ENCODE results near the gene ZNF580. TPM values are rescaled to one million over a fixed set of nuclear protein-coding genes. Genes with fewer than 3 reads are reported as not detected.

Gene ZNF580
- total and polyA plus RNA-seq, 3 experiments from 2014 or later: 15.2 to 41.3 (median 39.6) TPM

- H3K9me3 Mint-ChIP-seq: no peaks in the 10 kb centered on the region
- H3K4me3 Mint-ChIP-seq: no peak overlapping the region
- H3K27me3 ChIP-seq (ENCODE audit: insufficient read depth, low read length, poor library complexity, severe bottlenecking): no peaks in the 10 kb centered on the region
- no peaks in the 10 kb centered on the region for H3K9me3 ChIP-seq (ENCODE audit: low read length)
- no peak overlapping the region for H3K27ac ChIP-seq (ENCODE audit: low read depth, low read length)
- peaks cover 0 to 1% of the 10 kb centered on the region in 2 donors for H3K27me3 Mint-ChIP-seq
- H3K4me1 Mint-ChIP-seq: peaks cover 46 to 82% (median 53%) of the 10 kb centered on the region in 3 donors
- peaks cover 9 to 75% (median 19%) of the 10 kb centered on the region in 3 donors for H3K36me3 Mint-ChIP-seq
- H3K4me3 ChIP-seq (ENCODE audit: low read length): no peak overlapping the region
- H3K36me3 ChIP-seq (ENCODE audit: insufficient read depth, low read length): peaks cover 59% of the 10 kb centered on the region
- DNase-seq: no peak
- CTCF ChIA-PET: no interaction called here
- H3K4me1 ChIP-seq (ENCODE audit: insufficient read depth, low read length): peaks cover 38% of the 10 kb centered on the region
- peak overlapping the region in 1 of 8 donors; percentile 11 for H3K27ac Mint-ChIP-seq
- POLR2A ChIA-PET: no interaction called here
Measured at GRCh38 chr19:55660991-55661390, 20.2 kb downstream of the ZNF580 start.

GRCh38 chr19:55661826-55662225 lies 21.0 kb downstream of the ZNF580 start:
- no peaks in the 10 kb centered on the region for H3K9me3 Mint-ChIP-seq
- H3K36me3 Mint-ChIP-seq: peaks cover 9 to 80% (median 19%) of the 10 kb centered on the region in 3 donors
- H3K27me3 Mint-ChIP-seq: peaks cover 0 to 1% of the 10 kb centered on the region in 2 donors
- POLR2A ChIA-PET: no interaction called here
- Histone ChIP-seq H3K4me3 (ENCODE audit: low read length) (no peak overlapping the region), H3K27ac (ENCODE audit: low read depth, low read length) (no peak overlapping the region), H3K27me3 (ENCODE audit: insufficient read depth, low read length, poor library complexity, severe bottlenecking) (no peaks in the 10 kb centered on the region), H3K36me3 (ENCODE audit: insufficient read depth, low read length) (peaks cover 67% of the 10 kb centered on the region), H3K9me3 (ENCODE audit: low read length) (no peaks in the 10 kb centered on the region), H3K4me1 (ENCODE audit: insufficient read depth, low read length) (peaks cover 30% of the 10 kb centered on the region)
- peak overlapping the region in 6 of 8 donors; percentile 1 to 80 (median 23) for H3K27ac Mint-ChIP-seq
- CTCF ChIA-PET: no interaction called here
- H3K4me1 Mint-ChIP-seq: peaks cover 37 to 82% (median 45%) of the 10 kb centered on the region in 3 donors
- no peak for DNase-seq
- H3K4me3 Mint-ChIP-seq: peak overlapping the region in 2 of 7 donors; percentile 13 to 44

- Histone ChIP-seq H3K4me1 (ENCODE audit: insufficient read depth, low read length) (peaks cover 9% of the 10 kb centered on the region), H3K27ac (ENCODE audit: low read depth, low read length) (no peak overlapping the region), H3K9me3 (ENCODE audit: low read length) (no peaks in the 10 kb centered on the region), H3K4me3 (ENCODE audit: low read length) (no peak overlapping the region), H3K27me3 (ENCODE audit: insufficient read depth, low read length, poor library complexity, severe bottlenecking) (no peaks in the 10 kb centered on the region), H3K36me3 (ENCODE audit: insufficient read depth, low read length) (peaks cover 87% of the 10 kb centered on the region)
- H3K27ac Mint-ChIP-seq: peak overlapping the region in 2 of 8 donors; percentile 48 to 66
- ChIA-PET CTCF (interaction anchor here (1.5 kb wide), 1 partner anchor 10 kb away, joined by 5 read pairs; no protein-coding TSS in a partner anchor), POLR2A (interaction anchor here (0.7 kb wide), 1 partner anchor 17 kb away, joined by 3 read pairs; no protein-coding TSS in a partner anchor)
- H3K36me3 Mint-ChIP-seq: peaks cover 9 to 87% (median 20%) of the 10 kb centered on the region in 3 donors
- H3K9me3 Mint-ChIP-seq: no peaks in the 10 kb centered on the region
- no peak for DNase-seq
- no peak overlapping the region for H3K4me3 Mint-ChIP-seq
- peaks cover 20 to 72% (median 27%) of the 10 kb centered on the region in 3 donors for H3K4me1 Mint-ChIP-seq
- peaks cover 0 to 1% of the 10 kb centered on the region in 2 donors for H3K27me3 Mint-ChIP-seq
Measured at GRCh38 chr19:55663846-55664536, 23.2 kb downstream of the ZNF580 start.

GRCh38 chr19:55666343-55667005 lies 25.7 kb downstream of the ZNF580 start:
- no peaks in the 10 kb centered on the region for H3K27me3 ChIP-seq (ENCODE audit: insufficient read depth, low read length, poor library complexity, severe bottlenecking)
- ChIA-PET POLR2A (no interaction called here), CTCF (interaction anchor here (2.9 kb wide), 1 partner anchor 13 kb away, joined by 12 read pairs; the partner anchor contains the start of gene U2AF2)
- DNase-seq: no peak
- H3K27ac ChIP-seq (ENCODE audit: low read depth, low read length): no peak overlapping the region
- peaks cover 16% of the 10 kb centered on the region for H3K4me1 ChIP-seq (ENCODE audit: insufficient read depth, low read length)
- H3K36me3 ChIP-seq (ENCODE audit: insufficient read depth, low read length): peaks cover 80% of the 10 kb centered on the region
- H3K9me3 ChIP-seq (ENCODE audit: low read length): no peaks in the 10 kb centered on the region
- Mint-ChIP-seq H3K4me3 (no peak overlapping the region), H3K27ac (peak overlapping the region in 2 of 8 donors; percentile 10 to 58), H3K27me3 (peaks cover 0 to 1% of the 10 kb centered on the region in 2 donors), H3K36me3 (peaks cover 9 to 90% (median 18%) of the 10 kb centered on the region in 3 donors), H3K4me1 (peaks cover 23 to 76% (median 24%) of the 10 kb centered on the region in 3 donors), H3K9me3 (no peaks in the 10 kb centered on the region)
- H3K4me3 ChIP-seq (ENCODE audit: low read length): no peak overlapping the region

- POLR2A ChIA-PET: no interaction called here
- Mint-ChIP-seq H3K4me1 (peaks cover 21 to 73% (median 21%) of the 10 kb centered on the region in 3 donors), H3K27ac (peak overlapping the region in 2 of 8 donors; percentile 54 to 75), H3K9me3 (no peaks in the 10 kb centered on the region), H3K36me3 (peaks cover 9 to 88% (median 14%) of the 10 kb centered on the region in 3 donors), H3K4me3 (peak overlapping the region in 1 of 7 donors; percentile 51), H3K27me3 (peaks cover 0 to 1% of the 10 kb centered on the region in 2 donors)
- no peak overlapping the region for H3K4me3 ChIP-seq (ENCODE audit: low read length)
- no peak for DNase-seq
- H3K36me3 ChIP-seq (ENCODE audit: insufficient read depth, low read length): peaks cover 75% of the 10 kb centered on the region
- no peaks in the 10 kb centered on the region for H3K9me3 ChIP-seq (ENCODE audit: low read length)
- H3K27me3 ChIP-seq (ENCODE audit: insufficient read depth, low read length, poor library complexity, severe bottlenecking): no peaks in the 10 kb centered on the region
- H3K27ac ChIP-seq (ENCODE audit: low read depth, low read length): no peak overlapping the region
- H3K4me1 ChIP-seq (ENCODE audit: insufficient read depth, low read length): peaks cover 16% of the 10 kb centered on the region
- CTCF ChIA-PET: interaction anchor here (2.9 kb wide), 1 partner anchor 13 kb away, joined by 12 read pairs; the partner anchor contains the start of gene U2AF2
Measured at GRCh38 chr19:55667006-55667381, 26.2 kb downstream of the ZNF580 start.

- H3K9me3 Mint-ChIP-seq: no peaks in the 10 kb centered on the region
- ChIA-PET CTCF (interaction anchor here (2.9 kb wide), 1 partner anchor 14 kb away, joined by 12 read pairs; the partner anchor contains the start of gene U2AF2), POLR2A (no interaction called here)
Measured at GRCh38 chr19:55667511-55667910, 26.7 kb downstream of the ZNF580 start.

GRCh38 chr19:55667958-55668357 lies 27.2 kb downstream of the ZNF580 start:
- H3K9me3 ChIP-seq (ENCODE audit: low read length): no peaks in the 10 kb centered on the region
- peaks cover 4 to 85% (median 8%) of the 10 kb centered on the region in 3 donors for H3K36me3 Mint-ChIP-seq
- H3K4me3 Mint-ChIP-seq: no peak overlapping the region
- H3K9me3 Mint-ChIP-seq: no peaks in the 10 kb centered on the region
- H3K36me3 ChIP-seq (ENCODE audit: insufficient read depth, low read length): peaks cover 67% of the 10 kb centered on the region
- H3K27ac Mint-ChIP-seq: peak overlapping the region in 3 of 8 donors; percentile 23 to 79 (median 48)
- H3K27me3 Mint-ChIP-seq: peaks cover 0 to 1% of the 10 kb centered on the region in 2 donors
- ChIA-PET POLR2A (no interaction called here), CTCF (interaction anchor here (1.1 to 2.9 kb wide), 2 partner anchors 9 to 14 kb away, joined by 3 to 12 read pairs; partner anchors contain the start of gene U2AF2)
- H3K4me1 ChIP-seq (ENCODE audit: insufficient read depth, low read length): peaks cover 16% of the 10 kb centered on the region
- H3K27me3 ChIP-seq (ENCODE audit: insufficient read depth, low read length, poor library complexity, severe bottlenecking): no peaks in the 10 kb centered on the region
- no peak for DNase-seq
- no peak overlapping the region for H3K4me3 ChIP-seq (ENCODE audit: low read length)
- peaks cover 19 to 72% (median 21%) of the 10 kb centered on the region in 3 donors for H3K4me1 Mint-ChIP-seq
- H3K27ac ChIP-seq (ENCODE audit: low read depth, low read length): no peak overlapping the region

More at GRCh38 chr19:55667511-55667910, 26.7 kb downstream of the ZNF580 start:
- H3K4me3 Mint-ChIP-seq: no peak overlapping the region
- peaks cover 71% of the 10 kb centered on the region for H3K36me3 ChIP-seq (ENCODE audit: insufficient read depth, low read length)
- H3K27me3 ChIP-seq (ENCODE audit: insufficient read depth, low read length, poor library complexity, severe bottlenecking): no peaks in the 10 kb centered on the region
- H3K27ac Mint-ChIP-seq: peak overlapping the region in 4 of 8 donors; percentile 23 to 79 (median 42)
- H3K4me1 Mint-ChIP-seq: peaks cover 23 to 76% (median 24%) of the 10 kb centered on the region in 3 donors
- no peak for DNase-seq
- no peaks in the 10 kb centered on the region for H3K9me3 ChIP-seq (ENCODE audit: low read length)
- peaks cover 16% of the 10 kb centered on the region for H3K4me1 ChIP-seq (ENCODE audit: insufficient read depth, low read length)
- no peak overlapping the region for H3K27ac ChIP-seq (ENCODE audit: low read depth, low read length)
- H3K27me3 Mint-ChIP-seq: peaks cover 0 to 1% of the 10 kb centered on the region in 2 donors
- peaks cover 8 to 89% (median 12%) of the 10 kb centered on the region in 3 donors for H3K36me3 Mint-ChIP-seq
- H3K4me3 ChIP-seq (ENCODE audit: low read length): no peak overlapping the region

Data from CD8-positive, alpha-beta memory T cell (primary cell).